GM06990 (cell line): ENCODE measurements around the gene TBC1D23.
"Not testable (repeated sequence)": the region's sequence is repeated elsewhere in the genome, so short reads cannot be mapped to it uniquely, and the experiment has no call there.

ENCODE experiments used
- DNase-seq: peaks from one replicate; pipeline ENCODE4 v3.0.0-alpha.2; 2011; ENCODE audit not compliant: insufficient read length; ENCODE audit errors: extremely low read depth
- H3K27me3 ChIP-seq: replicated peaks from 2 replicates; pipeline ENCODE4 v1.6.0; 2011; ENCODE audit warnings: low read length; ENCODE audit not compliant: control insufficient read depth, insufficient read depth
- H3K36me3 ChIP-seq: 2 replicates; pipeline ENCODE4 v1.5.1; 2011; ENCODE audit warnings: low read length; ENCODE audit not compliant: control insufficient read depth, insufficient read depth
- H3K4me3 ChIP-seq: replicated peaks from 2 replicates; pipeline ENCODE4 v1.5.1; 2011; ENCODE audit warnings: low read depth, mild to moderate bottlenecking, control low read depth, low read length
- TF ChIP-seq, protein P1 (sequence below): IDR thresholded peaks from 2 replicates; pipeline ENCODE4 v1.5.1; 2011; ENCODE audit warnings: low read length, control low read depth, mild to moderate bottlenecking, inconsistent platforms; ENCODE audit not compliant: insufficient read depth, poor library complexity, severe bottlenecking

Gene TBC1D23

DNA sequence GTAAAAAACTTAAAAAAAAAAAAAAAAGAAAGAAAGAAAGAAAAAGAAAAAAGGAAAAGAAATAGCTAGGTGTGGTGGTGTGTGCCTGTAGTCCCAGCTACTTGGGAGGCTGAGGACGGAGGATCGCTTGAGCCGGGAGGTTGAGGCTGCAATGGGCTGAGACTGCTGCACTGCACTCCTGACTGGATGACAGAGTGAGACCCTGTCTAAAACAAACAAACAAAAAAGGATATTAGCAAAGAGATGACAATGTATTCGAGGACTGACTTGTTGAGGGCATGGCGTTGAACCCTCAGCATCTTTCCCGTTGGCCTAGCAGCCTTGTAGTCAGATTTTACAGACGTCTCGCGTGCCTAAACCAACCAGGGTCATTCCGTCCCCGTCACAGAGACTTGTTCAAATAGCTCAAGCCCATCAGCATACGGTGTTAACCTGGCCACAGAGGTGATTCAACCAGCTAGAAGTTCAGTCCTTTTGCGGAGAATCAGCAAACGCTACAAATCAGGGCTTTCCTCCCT lies 73.2 kb downstream of the TBC1D23 start:
- peak overlapping the region; percentile 88 for H3K4me3 ChIP-seq
- DNase-seq = no peak
- H3K27me3 ChIP-seq = no peaks in the 10 kb centered on the region
- no peaks in the 10 kb centered on the region for H3K36me3 ChIP-seq
- TF ChIP-seq, protein P1, sequence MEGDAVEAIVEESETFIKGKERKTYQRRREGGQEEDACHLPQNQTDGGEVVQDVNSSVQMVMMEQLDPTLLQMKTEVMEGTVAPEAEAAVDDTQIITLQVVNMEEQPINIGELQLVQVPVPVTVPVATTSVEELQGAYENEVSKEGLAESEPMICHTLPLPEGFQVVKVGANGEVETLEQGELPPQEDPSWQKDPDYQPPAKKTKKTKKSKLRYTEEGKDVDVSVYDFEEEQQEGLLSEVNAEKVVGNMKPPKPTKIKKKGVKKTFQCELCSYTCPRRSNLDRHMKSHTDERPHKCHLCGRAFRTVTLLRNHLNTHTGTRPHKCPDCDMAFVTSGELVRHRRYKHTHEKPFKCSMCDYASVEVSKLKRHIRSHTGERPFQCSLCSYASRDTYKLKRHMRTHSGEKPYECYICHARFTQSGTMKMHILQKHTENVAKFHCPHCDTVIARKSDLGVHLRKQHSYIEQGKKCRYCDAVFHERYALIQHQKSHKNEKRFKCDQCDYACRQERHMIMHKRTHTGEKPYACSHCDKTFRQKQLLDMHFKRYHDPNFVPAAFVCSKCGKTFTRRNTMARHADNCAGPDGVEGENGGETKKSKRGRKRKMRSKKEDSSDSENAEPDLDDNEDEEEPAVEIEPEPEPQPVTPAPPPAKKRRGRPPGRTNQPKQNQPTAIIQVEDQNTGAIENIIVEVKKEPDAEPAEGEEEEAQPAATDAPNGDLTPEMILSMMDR = no peak

GRCh38 chr3:100334488-100335351 lies 73.9 kb downstream of the TBC1D23 start, which contains the start of gene NIT2:
TSS of gene NIT2 (plus strand) at chr3:100334757. CDS start at chr3:100334792, 35 bp downstream.
- H3K36me3 ChIP-seq = peaks cover 2% of the 10 kb centered on the region; the same call in 1 of the 2 replicates
- H3K27me3 ChIP-seq = no peaks in the 10 kb centered on the region
- H3K4me3 ChIP-seq = peak within 1 kb of the TSS; percentile 88
- peak; percentile 90 for DNase-seq
- TF ChIP-seq, protein P1 = no peak

DNA sequence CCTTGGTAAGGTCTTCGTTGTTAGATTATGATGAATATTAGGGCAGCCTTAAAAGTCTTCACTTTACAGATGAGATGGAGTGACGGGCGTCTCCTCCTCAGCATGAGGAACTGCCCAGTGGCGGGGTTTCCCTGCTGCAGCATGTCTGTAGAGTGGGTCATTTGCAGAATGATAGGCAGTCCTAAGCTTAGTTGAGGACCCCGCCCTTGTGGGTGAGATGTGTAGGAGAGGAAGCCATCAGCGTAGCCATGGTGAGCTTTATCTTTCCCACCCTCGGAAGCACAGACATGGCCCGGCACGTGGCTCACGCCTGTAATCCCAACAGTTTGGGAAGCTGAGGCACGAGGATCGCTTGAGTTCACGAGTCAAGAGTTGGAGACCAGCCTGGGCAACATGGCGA lies 74.6 kb downstream of the TBC1D23 start:
- TF ChIP-seq, protein P1 = no peak
- peak overlapping the region; percentile 88 for H3K4me3 ChIP-seq
- peaks cover 4% of the 10 kb centered on the region; the same call in 1 of the 2 replicates for H3K36me3 ChIP-seq
- H3K27me3 ChIP-seq = no peaks in the 10 kb centered on the region
- DNase-seq = peak; percentile 33

GRCh38 chr3:100336229-100336628 lies 75.4 kb downstream of the TBC1D23 start:
- not testable (repeated sequence) for H3K4me3 ChIP-seq, DNase-seq, H3K36me3 ChIP-seq, H3K27me3 ChIP-seq

- H3K27me3 ChIP-seq = no peaks in the 10 kb centered on the region
- TF ChIP-seq, protein P1 = no peak
- no peak overlapping the region for H3K4me3 ChIP-seq
- peaks cover 4% of the 10 kb centered on the region for H3K36me3 ChIP-seq
- DNase-seq = no peak
These were observed 78.1 kb downstream of the TBC1D23 start for GRCh38 chr3:100338911-100339310.

DNA sequence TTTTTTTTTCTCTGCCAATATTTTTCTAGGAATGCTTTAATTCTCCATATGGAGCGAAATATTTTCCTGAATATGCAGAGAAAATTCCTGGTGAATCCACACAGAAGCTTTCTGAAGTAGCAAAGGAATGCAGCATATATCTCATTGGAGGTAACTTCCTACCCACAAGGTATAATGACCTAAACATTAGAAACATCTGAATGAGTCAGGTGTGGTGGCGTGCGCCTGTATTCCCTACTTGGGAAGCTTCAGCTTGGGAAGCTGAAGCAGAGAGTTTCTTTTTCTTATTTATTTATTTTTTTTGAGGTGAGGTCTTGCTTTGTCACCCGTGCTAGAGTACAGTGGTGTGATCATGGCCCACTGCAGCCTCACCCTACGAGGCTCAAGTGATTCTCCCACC lies 79.0 kb downstream of the TBC1D23 start:
- no peak for DNase-seq
- H3K4me3 ChIP-seq = no peak overlapping the region
- TF ChIP-seq, protein P1 = no peak
- no peaks in the 10 kb centered on the region for H3K27me3 ChIP-seq
- H3K36me3 ChIP-seq = peaks cover 4% of the 10 kb centered on the region
